Measurements from ENCODE around the gene NUP62. TPM values are rescaled to one million over a fixed set of nuclear protein-coding genes. Genes with fewer than 3 reads are reported as not detected.

NUP62 gene
- total and polyA plus RNA-seq, 2 of the 4 experiments (the other 2 are of a cell fraction) = 21.3 to 29.7 TPM

DNA sequence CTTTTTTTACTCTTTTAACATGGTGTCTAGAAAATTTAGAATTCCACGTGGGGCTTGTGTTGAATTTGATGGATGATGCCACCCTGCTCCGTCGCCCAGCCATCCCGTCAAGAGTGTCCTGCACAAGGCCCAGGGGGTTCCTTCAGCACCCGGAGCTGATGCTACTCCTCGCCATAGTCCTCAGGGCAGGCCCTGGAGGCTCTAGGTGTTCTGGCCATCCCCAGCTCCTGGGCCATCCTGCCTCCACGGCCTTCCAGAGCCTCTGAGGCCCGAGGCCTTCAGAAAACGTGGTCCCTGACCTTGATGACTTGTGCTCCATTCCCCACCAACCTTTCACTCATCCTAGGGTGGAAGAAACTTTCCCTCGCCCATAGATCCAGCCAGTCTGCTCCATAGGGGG, 55.5 kb downstream of the NUP62 start:
- no peak for ATAC-seq (ENCODE audit: low read depth)
- POLR2A ChIA-PET (ENCODE audit: unreplicated experiment) = no interaction called here
- DNase-seq = no peak
- H2BK20ac ChIP-seq (ENCODE audit: low read depth, low read length) = no peak overlapping the region
- no peak overlapping the region for H4K5ac ChIP-seq (ENCODE audit: low read depth, low read length)
- intact Hi-C loops (cut with micrococcal nuclease) = no loop called here
- no peak overlapping the region for H3K27ac ChIP-seq (ENCODE audit: insufficient read depth, low read length)
- 92% methylated on average over 5 of the region's 10 CpGs; no CpG with 5 or more reads in 1 of the 2 experiments for WGBS, 2 experiments (ENCODE audit: extremely low coverage in 2 of 2, insufficient read length in 1 of 2)
- peaks cover 22 to 58% of the 10 kb centered on the region in 2 experiments; a peak in 3 of 4 replicates for H3K79me1 ChIP-seq (ENCODE audit: low read depth in 1 of 2, low read length in 2 of 2)
- dilution Hi-C loops (cut with HindIII; ENCODE audit: low sequenced_read_pairs, unreplicated experiment) = no loop called here
- H3K4me3 ChIP-seq (ENCODE audit: insufficient read depth, low read depth, low read length) = no peak overlapping the region
- H3K9me3 ChIP-seq (ENCODE audit: control insufficient read depth, insufficient read depth, low read length) = no peaks in the 10 kb centered on the region
- no peak overlapping the region for H4K8ac ChIP-seq (ENCODE audit: low read depth in 2 of 2, low read length in 2 of 2)
- no TSS peak for BruUV-seq (replicated peaks)
- H2AK5ac ChIP-seq (ENCODE audit: low read depth, low read length) = no peak overlapping the region
- H3K4ac ChIP-seq (ENCODE audit: low read depth, low read length) = no peak overlapping the region
- no peaks in the 10 kb centered on the region; the same call in 1 of the 2 replicates for H4K20me1 ChIP-seq (ENCODE audit: insufficient read depth, low read length)
- H2AK9ac ChIP-seq (replicated peaks; ENCODE audit: low read depth, low read length, poor library complexity) = no peak overlapping the region
- H2AFZ ChIP-seq (replicated peaks; ENCODE audit: low read length, poor library complexity) = no peak overlapping the region
- peaks cover 7% of the 10 kb centered on the region for H3K9me1 ChIP-seq (ENCODE audit: insufficient read depth, low read length)
- H3K56ac ChIP-seq (ENCODE audit: extremely low read depth, insufficient read depth, low read length) = no peak overlapping the region
- H2BK120ac ChIP-seq (ENCODE audit: low read depth, low read length) = no peak overlapping the region
- in situ Hi-C loops (cut with MboI; ENCODE audit: low sequenced_read_pairs) = no loop called here
- CTCF ChIA-PET = no interaction called here
- H3K9ac ChIP-seq (ENCODE audit: low read depth, low read length) = no peak overlapping the region
- H3K23ac ChIP-seq (ENCODE audit: low read depth, low read length) = no peak overlapping the region
- H2BK5ac ChIP-seq (ENCODE audit: low read depth, low read length, poor library complexity, severe bottlenecking) = no peak overlapping the region
- no peak overlapping the region for H4K91ac ChIP-seq (ENCODE audit: insufficient read depth, low read depth, low read length)
- H3K4me2 ChIP-seq (ENCODE audit: low read depth, low read length) = no peak overlapping the region
- no peak overlapping the region for H3K18ac ChIP-seq (ENCODE audit: low read depth, low read length)
- H3K27me3 ChIP-seq (ENCODE audit: control insufficient read depth, insufficient read depth, low read length) = no peaks in the 10 kb centered on the region
- peaks cover 7% of the 10 kb centered on the region; the same call in 1 of the 2 replicates for H3K36me3 ChIP-seq (ENCODE audit: control insufficient read depth, insufficient read depth, low read length)
- no peak for TF ChIP-seq RCOR1 (IDR thresholded peaks at IDR 0.05; ENCODE audit: insufficient replicate concordance, low read length)
- TF ChIP-seq SMC3 (IDR thresholded peaks at IDR 0.05; ENCODE audit: low read depth, low read length) = no peak
- no peak for TF ChIP-seq MAFK (IDR thresholded peaks at IDR 0.05; ENCODE audit: low read depth, low read length)
- TF ChIP-seq, protein P1, sequence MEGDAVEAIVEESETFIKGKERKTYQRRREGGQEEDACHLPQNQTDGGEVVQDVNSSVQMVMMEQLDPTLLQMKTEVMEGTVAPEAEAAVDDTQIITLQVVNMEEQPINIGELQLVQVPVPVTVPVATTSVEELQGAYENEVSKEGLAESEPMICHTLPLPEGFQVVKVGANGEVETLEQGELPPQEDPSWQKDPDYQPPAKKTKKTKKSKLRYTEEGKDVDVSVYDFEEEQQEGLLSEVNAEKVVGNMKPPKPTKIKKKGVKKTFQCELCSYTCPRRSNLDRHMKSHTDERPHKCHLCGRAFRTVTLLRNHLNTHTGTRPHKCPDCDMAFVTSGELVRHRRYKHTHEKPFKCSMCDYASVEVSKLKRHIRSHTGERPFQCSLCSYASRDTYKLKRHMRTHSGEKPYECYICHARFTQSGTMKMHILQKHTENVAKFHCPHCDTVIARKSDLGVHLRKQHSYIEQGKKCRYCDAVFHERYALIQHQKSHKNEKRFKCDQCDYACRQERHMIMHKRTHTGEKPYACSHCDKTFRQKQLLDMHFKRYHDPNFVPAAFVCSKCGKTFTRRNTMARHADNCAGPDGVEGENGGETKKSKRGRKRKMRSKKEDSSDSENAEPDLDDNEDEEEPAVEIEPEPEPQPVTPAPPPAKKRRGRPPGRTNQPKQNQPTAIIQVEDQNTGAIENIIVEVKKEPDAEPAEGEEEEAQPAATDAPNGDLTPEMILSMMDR (conservative IDR thresholded peaks at IDR 0.05; ENCODE audit: low read depth, low read length) = no peak
- no peak for TF ChIP-seq CHD1 (IDR thresholded peaks at IDR 0.05; ENCODE audit: low read depth, low read length)
- TF ChIP-seq NFE2L2 (IDR thresholded peaks at IDR 0.05; ENCODE audit: low read depth, low read length) = no peak
- no peak for TF ChIP-seq POLR2A (IDR thresholded peaks at IDR 0.05; ENCODE audit: low read depth, low read length)
- no peak overlapping the region for H3K14ac ChIP-seq (replicated peaks; ENCODE audit: low read depth, low read length)
- H2BK15ac ChIP-seq (ENCODE audit: low read depth, low read length) = no peak overlapping the region
- peaks cover 11% of the 10 kb centered on the region for H3K4me1 ChIP-seq (ENCODE audit: control insufficient read depth, insufficient read depth, low read length)
